Measurements from ENCODE around the gene GUSB. TPM values are rescaled to one million over a fixed set of nuclear protein-coding genes. Genes with fewer than 3 reads are reported as not detected.

GUSB gene
- total RNA-seq, 1 donor from 2014 or later, result 43.4 TPM

DNA sequence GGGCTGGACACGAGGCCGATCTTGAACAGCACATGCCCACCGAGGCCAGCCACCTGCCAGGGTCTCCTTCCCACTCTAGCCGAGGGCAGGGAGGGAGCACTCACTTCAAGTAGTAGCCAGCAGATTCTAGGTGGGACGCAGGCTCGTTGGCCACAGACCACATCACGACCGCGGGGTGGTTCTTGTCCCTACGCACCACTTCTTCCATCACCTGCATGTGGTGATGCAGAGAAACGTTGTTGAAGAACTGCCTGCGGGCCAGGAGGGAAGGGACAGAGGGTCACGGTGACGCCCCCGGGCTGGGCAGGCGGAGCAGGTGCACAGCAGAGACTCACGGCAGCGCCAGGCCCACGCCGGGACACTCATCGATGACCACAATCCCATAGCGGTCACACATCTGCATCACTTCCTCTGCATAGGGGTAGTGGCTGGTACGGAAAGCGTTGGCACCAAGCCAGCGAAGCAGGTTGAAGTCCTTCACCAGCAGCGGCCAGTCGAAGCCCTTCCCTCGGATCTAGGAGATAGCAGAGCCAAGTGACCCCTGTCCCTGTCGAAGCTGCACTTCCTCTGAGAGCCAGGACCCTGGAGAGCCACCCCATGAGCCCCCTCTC lies 7.7 kb downstream of the GUSB start:
- Mint-ChIP-seq H3K27me3 (ENCODE audit: unreplicated experiment) (peaks cover 4% of the 10 kb centered on the region), H3K4me3 (ENCODE audit: unreplicated experiment) (no peak overlapping the region), H3K27ac (ENCODE audit: unreplicated experiment) (no peak overlapping the region), H3K9me3 (ENCODE audit: unreplicated experiment) (peaks cover 4% of the 10 kb centered on the region), H3K4me1 (ENCODE audit: low read depth, unreplicated experiment) (no peaks in the 10 kb centered on the region), H3K36me3 (ENCODE audit: unreplicated experiment) (peaks cover 4% of the 10 kb centered on the region)
- DNase-seq, result no peak
- TF ChIP-seq, protein P1, sequence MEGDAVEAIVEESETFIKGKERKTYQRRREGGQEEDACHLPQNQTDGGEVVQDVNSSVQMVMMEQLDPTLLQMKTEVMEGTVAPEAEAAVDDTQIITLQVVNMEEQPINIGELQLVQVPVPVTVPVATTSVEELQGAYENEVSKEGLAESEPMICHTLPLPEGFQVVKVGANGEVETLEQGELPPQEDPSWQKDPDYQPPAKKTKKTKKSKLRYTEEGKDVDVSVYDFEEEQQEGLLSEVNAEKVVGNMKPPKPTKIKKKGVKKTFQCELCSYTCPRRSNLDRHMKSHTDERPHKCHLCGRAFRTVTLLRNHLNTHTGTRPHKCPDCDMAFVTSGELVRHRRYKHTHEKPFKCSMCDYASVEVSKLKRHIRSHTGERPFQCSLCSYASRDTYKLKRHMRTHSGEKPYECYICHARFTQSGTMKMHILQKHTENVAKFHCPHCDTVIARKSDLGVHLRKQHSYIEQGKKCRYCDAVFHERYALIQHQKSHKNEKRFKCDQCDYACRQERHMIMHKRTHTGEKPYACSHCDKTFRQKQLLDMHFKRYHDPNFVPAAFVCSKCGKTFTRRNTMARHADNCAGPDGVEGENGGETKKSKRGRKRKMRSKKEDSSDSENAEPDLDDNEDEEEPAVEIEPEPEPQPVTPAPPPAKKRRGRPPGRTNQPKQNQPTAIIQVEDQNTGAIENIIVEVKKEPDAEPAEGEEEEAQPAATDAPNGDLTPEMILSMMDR (IDR thresholded peaks at IDR 0.05; ENCODE audit: partially characterized antibody, unreplicated experiment), result no peak

DNA sequence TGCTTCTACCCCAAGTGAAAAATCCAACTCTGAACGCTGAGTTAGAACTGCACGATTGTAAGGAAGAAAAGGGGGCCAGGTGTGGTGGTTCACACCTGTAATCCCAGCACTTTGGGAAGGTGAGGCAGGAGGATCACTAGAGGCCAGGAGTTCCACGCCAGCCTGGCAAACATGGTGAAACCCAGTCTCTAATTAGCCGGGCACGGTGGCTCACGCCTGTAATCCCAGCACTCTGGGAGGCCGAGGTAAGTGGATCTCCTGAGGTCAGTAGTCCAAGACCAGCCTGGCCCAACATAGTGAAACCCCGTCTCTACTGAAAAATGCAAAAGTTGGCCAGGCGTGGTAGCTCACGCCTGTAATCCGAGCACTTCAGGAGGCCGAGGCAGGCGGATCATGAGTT lies 9.0 kb downstream of the GUSB start:
- Mint-ChIP-seq H3K9me3 (ENCODE audit: unreplicated experiment) (peaks cover 4% of the 10 kb centered on the region), H3K4me3 (ENCODE audit: unreplicated experiment) (no peak overlapping the region), H3K36me3 (ENCODE audit: unreplicated experiment) (peaks cover 4% of the 10 kb centered on the region), H3K4me1 (ENCODE audit: low read depth, unreplicated experiment) (no peaks in the 10 kb centered on the region), H3K27ac (ENCODE audit: unreplicated experiment) (no peak overlapping the region), H3K27me3 (ENCODE audit: unreplicated experiment) (peaks cover 2% of the 10 kb centered on the region)
- no peak for DNase-seq
- TF ChIP-seq, protein P1 (IDR thresholded peaks at IDR 0.05; ENCODE audit: partially characterized antibody, unreplicated experiment), result no peak

DNA sequence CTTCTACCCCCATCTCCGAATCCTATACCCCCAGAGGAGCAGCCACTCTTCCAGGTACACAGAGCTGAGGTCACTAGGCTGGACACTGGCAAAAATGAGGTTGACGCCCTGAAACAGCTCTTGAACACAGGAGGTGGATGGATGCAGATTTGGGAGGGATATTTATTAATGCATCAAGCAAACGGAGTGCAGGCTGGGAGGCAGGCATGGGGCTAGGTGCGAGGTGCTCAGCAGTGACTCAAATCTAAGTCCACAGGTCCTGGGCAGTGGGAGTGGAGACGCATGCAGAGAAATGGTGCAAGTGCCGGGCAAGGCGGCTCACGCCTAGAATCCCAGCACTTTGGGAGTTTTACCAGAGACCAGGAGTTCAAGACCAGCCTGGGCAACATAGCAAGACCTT lies 11.0 kb downstream of the GUSB start:
- peaks cover 3% of the 10 kb centered on the region for H3K9me3 Mint-ChIP-seq (ENCODE audit: unreplicated experiment)
- H3K4me3 Mint-ChIP-seq (ENCODE audit: unreplicated experiment), result no peak overlapping the region
- peaks cover 4% of the 10 kb centered on the region for H3K27me3 Mint-ChIP-seq (ENCODE audit: unreplicated experiment)
- H3K4me1 Mint-ChIP-seq (ENCODE audit: low read depth, unreplicated experiment), result no peaks in the 10 kb centered on the region
- TF ChIP-seq, protein P1 (IDR thresholded peaks at IDR 0.05; ENCODE audit: partially characterized antibody, unreplicated experiment), result no peak
- peaks cover 4% of the 10 kb centered on the region for H3K36me3 Mint-ChIP-seq (ENCODE audit: unreplicated experiment)
- no peak overlapping the region for H3K27ac Mint-ChIP-seq (ENCODE audit: unreplicated experiment)
- DNase-seq, result no peak

- Mint-ChIP-seq H3K4me1 (ENCODE audit: low read depth, unreplicated experiment) (no peaks in the 10 kb centered on the region), H3K36me3 (ENCODE audit: unreplicated experiment) (peaks cover 4% of the 10 kb centered on the region), H3K27me3 (ENCODE audit: unreplicated experiment) (peaks cover 3% of the 10 kb centered on the region), H3K27ac (ENCODE audit: unreplicated experiment) (no peak overlapping the region), H3K4me3 (ENCODE audit: unreplicated experiment) (no peak overlapping the region), H3K9me3 (ENCODE audit: unreplicated experiment) (peaks cover 3% of the 10 kb centered on the region)
- DNase-seq, result no peak
- TF ChIP-seq, protein P1 (IDR thresholded peaks at IDR 0.05; ENCODE audit: partially characterized antibody, unreplicated experiment), result no peak
Observed at GRCh38 chr7:65968256-65969185, 13.5 kb downstream of the GUSB start.

Data from glutamatergic neuron (in vitro differentiated cells).